Neutrophil (primary cell): ENCODE data around the gene ADAMTSL1.

Experiments
- H3K27ac ChIP-seq: fragments of 200-600 bp; sonication (generic); 2 replicates; pipeline ENCODE4 v1.5.1; 2016; ENCODE audit warnings: mild to moderate bottlenecking, moderate library complexity
- H3K27me3 ChIP-seq: fragments of 200-600 bp; sonication (generic); 2 replicates; pipeline ENCODE4 v1.6.0; 2016; ENCODE audit warnings: mild to moderate bottlenecking
- H3K36me3 ChIP-seq: fragments of 200-600 bp; sonication (generic); 2 replicates; pipeline ENCODE4 v1.5.1; 2017
- H3K4me1 ChIP-seq, 2 experiments: fragments of 200-600 bp in 1 of 2; sonication (generic) in 1 of 2; 1 replicate in 1 of 2; 2 replicates in 1 of 2; pipeline versions ENCODE4 v1.5.1 to v1.6.1; 2013 to 2016; ENCODE audit warnings: low read depth in 1 of 2, low read length in 1 of 2, mild to moderate bottlenecking in 1 of 2, moderate library complexity in 1 of 2; ENCODE audit not compliant: control insufficient read depth in 1 of 2, insufficient read depth in 1 of 2
- H3K4me3 ChIP-seq, 2 experiments: fragments of 200-600 bp in 1 of 2; sonication (generic) in 1 of 2; 1 replicate in 1 of 2; 2 replicates in 1 of 2; pipeline ENCODE4 v1.5.1; 2013 to 2016; ENCODE audit warnings: low read depth in 1 of 2, low read length in 1 of 2, mild to moderate bottlenecking in 1 of 2, moderate library complexity in 1 of 2
- H3K9me3 ChIP-seq: fragments of 200-600 bp; sonication (generic); 2 replicates; pipeline ENCODE4 v1.5.1; 2016
- CTCF ChIP-seq: fragments of 200-600 bp; sonication (generic); IDR thresholded peaks from 2 replicates; pipeline ENCODE4 v1.5.1; 2016; ENCODE audit warnings: antibody characterized with exemption

Gene ADAMTSL1

GRCh38 chr9:18526685-18527084, 52.7 kb downstream of the ADAMTSL1 start:
- H3K4me3 ChIP-seq: no peak overlapping the region
- H3K4me1 ChIP-seq: no peaks in the 10 kb centered on the region
- no peaks in the 10 kb centered on the region for H3K27me3 ChIP-seq
- H3K36me3 ChIP-seq: no peaks in the 10 kb centered on the region
- TF ChIP-seq CTCF: no peak
- H3K27ac ChIP-seq: no peak overlapping the region
- no peaks in the 10 kb centered on the region for H3K9me3 ChIP-seq

GRCh38 chr9:18531136-18532065, 57.4 kb downstream of the ADAMTSL1 start:
- no peak overlapping the region for H3K4me3 ChIP-seq
- no peaks in the 10 kb centered on the region for H3K4me1 ChIP-seq
- H3K36me3 ChIP-seq: no peaks in the 10 kb centered on the region
- TF ChIP-seq CTCF: no peak
- H3K9me3 ChIP-seq: no peaks in the 10 kb centered on the region
- no peak overlapping the region for H3K27ac ChIP-seq
- no peaks in the 10 kb centered on the region for H3K27me3 ChIP-seq

GRCh38 chr9:18534611-18535010, 60.7 kb downstream of the ADAMTSL1 start:
- no peak overlapping the region for H3K27ac ChIP-seq
- no peaks in the 10 kb centered on the region for H3K36me3 ChIP-seq

GRCh38 chr9:18536554-18536953, 62.6 kb downstream of the ADAMTSL1 start:
- Histone ChIP-seq H3K4me1 (no peaks in the 10 kb centered on the region), H3K36me3 (no peaks in the 10 kb centered on the region), H3K4me3 (no peak overlapping the region), H3K27me3 (no peaks in the 10 kb centered on the region), H3K27ac (no peak overlapping the region), H3K9me3 (no peaks in the 10 kb centered on the region)
- no peak for TF ChIP-seq CTCF

More at GRCh38 chr9:18534611-18535010, 60.7 kb downstream of the ADAMTSL1 start:
- TF ChIP-seq CTCF: no peak
- H3K4me3 ChIP-seq: no peak overlapping the region
- H3K27me3 ChIP-seq: no peaks in the 10 kb centered on the region
- no peaks in the 10 kb centered on the region for H3K9me3 ChIP-seq
- no peaks in the 10 kb centered on the region for H3K4me1 ChIP-seq

GRCh38 chr9:18539203-18539693, 65.3 kb downstream of the ADAMTSL1 start:
- TF ChIP-seq CTCF: no peak
- H3K9me3 ChIP-seq: no peaks in the 10 kb centered on the region
- no peaks in the 10 kb centered on the region for H3K4me1 ChIP-seq
- no peaks in the 10 kb centered on the region for H3K36me3 ChIP-seq
- H3K4me3 ChIP-seq: no peak overlapping the region
- H3K27me3 ChIP-seq: no peaks in the 10 kb centered on the region
- no peak overlapping the region for H3K27ac ChIP-seq
